ENCODE data around the gene AUH.
A peak's percentile ranks its signal among the peaks of the same experiment; 100 is the strongest.

The AUH gene

GRCh38 chr9:91306296-91306630, 55.5 kb downstream of the AUH start:
- DNase-seq = no peak
- intact Hi-C loops (cut with DNase I) = no loop called here

- DNase-seq = no peak
- intact Hi-C loops (cut with DNase I) = no loop called here
Measured at GRCh38 chr9:91305596-91306295, 56.0 kb downstream of the AUH start.

GRCh38 chr9:91303741-91304415, 57.8 kb downstream of the AUH start:
- intact Hi-C loops (cut with DNase I) = no loop called here
- no peak for DNase-seq

GRCh38 chr9:91302831-91303230, 58.9 kb downstream of the AUH start:
- DNase-seq = no peak

GRCh38 chr9:91301161-91301560, 60.6 kb downstream of the AUH start:
- DNase-seq = no peak
- intact Hi-C loops (cut with DNase I) = no loop called here

More at GRCh38 chr9:91302831-91303230, 58.9 kb downstream of the AUH start:
- intact Hi-C loops (cut with DNase I) = no loop called here

GRCh38 chr9:91298311-91298710, 63.4 kb downstream of the AUH start:
- no peak for DNase-seq
- intact Hi-C loops (cut with DNase I) = no loop called here

GRCh38 chr9:91297306-91297705, 64.4 kb downstream of the AUH start:
- DNase-seq = no peak
- intact Hi-C loops (cut with DNase I) = no loop called here

GRCh38 chr9:91296354-91296753, 65.4 kb downstream of the AUH start:
- intact Hi-C loops (cut with DNase I) = no loop called here
- DNase-seq = no peak

GRCh38 chr9:91295357-91295756, 66.4 kb downstream of the AUH start:
- intact Hi-C loops (cut with DNase I) = no loop called here
- no peak for DNase-seq

- no peak for DNase-seq
- intact Hi-C loops (cut with DNase I) = no loop called here
Measured at GRCh38 chr9:91291866-91292265, 69.9 kb downstream of the AUH start.

GRCh38 chr9:91289244-91289643, 72.5 kb downstream of the AUH start:
- peak in 12 of 42 donors; percentile 7 to 57 (median 21) for DNase-seq
- intact Hi-C loops (cut with DNase I) = no loop called here

- DNase-seq = no peak
- intact Hi-C loops (cut with DNase I) = no loop called here
Measured at GRCh38 chr9:91285729-91286353, 75.9 kb downstream of the AUH start.

GRCh38 chr9:91282292-91282691, 79.4 kb downstream of the AUH start:
- no peak for DNase-seq
- intact Hi-C loops (cut with DNase I) = no loop called here

GRCh38 chr9:91279296-91280204, 82.2 kb downstream of the AUH start:
- intact Hi-C loops (cut with DNase I) = no loop called here

GRCh38 chr9:91276513-91276912, 85.2 kb downstream of the AUH start:
- intact Hi-C loops (cut with DNase I) = no loop called here
- DNase-seq = no peak

More at GRCh38 chr9:91279296-91280204, 82.2 kb downstream of the AUH start:
- DNase-seq = no peak

GRCh38 chr9:91275655-91276054, 86.1 kb downstream of the AUH start:
- intact Hi-C loops (cut with DNase I) = no loop called here

GRCh38 chr9:91274949-91275492, 86.7 kb downstream of the AUH start:
- DNase-seq = no peak
- intact Hi-C loops (cut with DNase I) = no loop called here

More at GRCh38 chr9:91275655-91276054, 86.1 kb downstream of the AUH start:
- no peak for DNase-seq

GRCh38 chr9:91273853-91274552, 87.7 kb downstream of the AUH start:
- intact Hi-C loops (cut with DNase I) = no loop called here
- DNase-seq = no peak

GRCh38 chr9:91271156-91271555, 90.6 kb downstream of the AUH start:
- DNase-seq = no peak
- intact Hi-C loops (cut with DNase I) = no loop called here

Data from head of caudate nucleus (tissue), 42 donors.